IMR-90 (cell line): Measurements from ENCODE around the gene ATP23. TPM values are rescaled to one million over a fixed set of nuclear protein-coding genes. Genes with fewer than 3 reads are reported as not detected.

Experiments used
- ATAC-seq: fragments of 200-7000 bp; cut with Tn5 transposase; 2 replicates; pipeline ENCODE4 v1.9.1; 2020; ENCODE audit warnings: low read depth, mild to moderate bottlenecking, moderate library complexity
- BruUV-seq: library from RNA; stranded (reverse); fragments of 400-500 nt; replicated peaks from 2 replicates; lab custom pipeline; 2021; lab: Mats Ljungman, UMichigan
- CTCF ChIA-PET: fragments of 300-600 bp; formaldehyde crosslinking; extraction: SDS; loops from one replicate; lab custom pipeline; 2021; ENCODE audit warnings: antibody characterized with exemption; lab: Yijun Ruan, JAX
- POLR2A ChIA-PET: fragments of 300-600 bp; sonication (Branson Sonifier 250); formaldehyde crosslinking; loops from one replicate; lab custom pipeline; 2022; ENCODE audit warnings: antibody characterized with exemption; ENCODE audit not compliant: unreplicated experiment; lab: Charles Lee
- DNase-seq: peaks from one replicate; pipeline ENCODE4 v3.0.0; 2013
- H2AFZ ChIP-seq: replicated peaks from 2 replicates; pipeline ENCODE3; 2013; ENCODE audit warnings: low read length, mild to moderate bottlenecking; ENCODE audit not compliant: poor library complexity
- H2AK5ac ChIP-seq: 2 replicates; pipeline ENCODE4 v1.6.1; 2013; ENCODE audit warnings: low read depth, low read length, inconsistent platforms
- H2AK9ac ChIP-seq: replicated peaks from 2 replicates; pipeline ENCODE3; 2013; ENCODE audit warnings: mild to moderate bottlenecking, low read depth, low read length, moderate library complexity; ENCODE audit not compliant: poor library complexity
- H2BK120ac ChIP-seq: 2 replicates; pipeline ENCODE4 v1.6.1; 2013; ENCODE audit warnings: low read depth, low read length, inconsistent platforms
- H2BK15ac ChIP-seq: 3 replicates; pipeline ENCODE4 v1.6.1; 2013; ENCODE audit warnings: low read depth, low read length, inconsistent platforms
- H2BK20ac ChIP-seq: 2 replicates; pipeline ENCODE4 v1.6.1; 2013; ENCODE audit warnings: low read depth, mild to moderate bottlenecking, inconsistent platforms, low read length, moderate library complexity
- H2BK5ac ChIP-seq: 2 replicates; pipeline ENCODE4 v1.6.1; 2013; ENCODE audit warnings: mild to moderate bottlenecking, low read depth, low read length, inconsistent platforms; ENCODE audit not compliant: poor library complexity, severe bottlenecking
- H3K14ac ChIP-seq: replicated peaks from 2 replicates; pipeline ENCODE4 v1.6.1; 2013; ENCODE audit warnings: low read depth, low read length, inconsistent platforms
- H3K18ac ChIP-seq: 2 replicates; pipeline ENCODE4 v1.6.1; 2013; ENCODE audit warnings: low read depth, low read length, control low read depth
- H3K23ac ChIP-seq: 2 replicates; pipeline ENCODE4 v1.6.1; 2013; ENCODE audit warnings: low read depth, low read length, inconsistent platforms
- H3K27ac ChIP-seq: 2 replicates; pipeline ENCODE4 v1.5.1; 2013; ENCODE audit warnings: mild to moderate bottlenecking, control low read depth, low read length; ENCODE audit not compliant: insufficient read depth
- H3K27me3 ChIP-seq: 2 replicates; pipeline ENCODE4 v1.6.1; 2013; ENCODE audit warnings: low read length; ENCODE audit not compliant: control insufficient read depth, insufficient read depth
- H3K36me3 ChIP-seq: 2 replicates; pipeline ENCODE4 v1.6.1; 2013; ENCODE audit warnings: low read length, mixed read lengths; ENCODE audit not compliant: control insufficient read depth, insufficient read depth
- H3K4ac ChIP-seq: 2 replicates; pipeline ENCODE4 v1.6.1; 2013; ENCODE audit warnings: low read depth, low read length, inconsistent platforms
- H3K4me1 ChIP-seq: 2 replicates; pipeline ENCODE4 v1.6.1; 2013; ENCODE audit warnings: low read length, mixed read lengths; ENCODE audit not compliant: control insufficient read depth, insufficient read depth
- H3K4me2 ChIP-seq: 2 replicates; pipeline ENCODE4 v1.6.1; 2013; ENCODE audit warnings: low read depth, mild to moderate bottlenecking, control low read depth, low read length, moderate library complexity
- H3K4me3 ChIP-seq: 2 replicates; pipeline ENCODE4 v1.5.1; 2013; ENCODE audit warnings: low read depth, mild to moderate bottlenecking, control low read depth, low read length, moderate library complexity; ENCODE audit not compliant: insufficient read depth
- H3K56ac ChIP-seq: 2 replicates; pipeline ENCODE4 v1.6.1; 2013; ENCODE audit warnings: low read length, inconsistent platforms; ENCODE audit not compliant: insufficient read depth; ENCODE audit errors: extremely low read depth
- H3K79me1 ChIP-seq, 2 experiments: 2 replicates each; pipeline ENCODE4 v1.6.1; 2013; ENCODE audit warnings: low read length in 2 of 2, inconsistent platforms in 1 of 2, low read depth in 1 of 2
- H3K9ac ChIP-seq: 2 replicates; pipeline ENCODE4 v1.6.1; 2013; ENCODE audit warnings: low read depth, low read length, control low read depth
- H3K9me1 ChIP-seq: 2 replicates; pipeline ENCODE4 v1.6.1; 2013; ENCODE audit warnings: low read length, inconsistent platforms; ENCODE audit not compliant: insufficient read depth
- H3K9me3 ChIP-seq: 2 replicates; pipeline ENCODE4 v1.6.1; 2013; ENCODE audit warnings: low read length; ENCODE audit not compliant: control insufficient read depth, insufficient read depth
- H4K20me1 ChIP-seq: 2 replicates; pipeline ENCODE4 v1.6.1; 2013; ENCODE audit warnings: low read length, inconsistent platforms; ENCODE audit not compliant: insufficient read depth
- H4K5ac ChIP-seq: 2 replicates; pipeline ENCODE4 v1.6.1; 2013; ENCODE audit warnings: mild to moderate bottlenecking, low read depth, low read length, control low read depth
- H4K8ac ChIP-seq, 2 experiments: 2 replicates each; pipeline ENCODE4 v1.6.1; 2013; ENCODE audit warnings: low read depth in 2 of 2, low read length in 2 of 2, control low read depth in 1 of 2, inconsistent platforms in 1 of 2
- H4K91ac ChIP-seq: 2 replicates; pipeline ENCODE4 v1.6.1; 2013; ENCODE audit warnings: low read depth, low read length, inconsistent platforms; ENCODE audit not compliant: insufficient read depth
- BHLHE40 ChIP-seq: fragments of 150-350 bp; IDR thresholded peaks from 2 replicates; pipeline ENCODE4 v1.6.1; 2016; ENCODE audit warnings: mild to moderate bottlenecking, low read depth, low read length
- CEBPB ChIP-seq: IDR thresholded peaks from 2 replicates; pipeline ENCODE4 v1.6.1; 2012; ENCODE audit warnings: low read depth, low read length, improper control_type of control experiment
- CHD1 ChIP-seq: IDR thresholded peaks from 2 replicates; pipeline ENCODE4 v1.6.1; 2012; ENCODE audit warnings: low read depth, low read length, improper control_type of control experiment
- FOS ChIP-seq: fragments of 150-350 bp; IDR thresholded peaks from 2 replicates; pipeline ENCODE4 v1.6.1; 2016; ENCODE audit warnings: low read depth, low read length
- MAZ ChIP-seq: IDR thresholded peaks from 2 replicates; pipeline ENCODE4 v1.6.1; 2012; ENCODE audit warnings: low read depth, mild to moderate bottlenecking, low read length, improper control_type of control experiment, moderate library complexity, borderline replicate concordance
- MXI1 ChIP-seq: IDR thresholded peaks from 2 replicates; pipeline ENCODE4 v1.6.1; 2012; ENCODE audit warnings: low read depth, mild to moderate bottlenecking, low read length, moderate library complexity, borderline replicate concordance
- NFE2L2 ChIP-seq: fragments of 150-350 bp; IDR thresholded peaks from 2 replicates; pipeline ENCODE4 v1.6.1; 2016; ENCODE audit warnings: low read depth, mild to moderate bottlenecking, low read length
- SMC3 ChIP-seq: fragments of 150-350 bp; IDR thresholded peaks from 2 replicates; pipeline ENCODE4 v1.6.1; 2016; ENCODE audit warnings: low read depth, mild to moderate bottlenecking, antibody characterized with exemption, low read length, moderate library complexity
- WGBS, 2 experiments: methylation state at CpG; one replicate each; pipeline versions ENCODE4 v1.1.5 to v1.1.7; 2013; ENCODE audit warnings: missing lambda C conversion rate in 2 of 2; ENCODE audit not compliant: insufficient read length in 1 of 2; ENCODE audit errors: extremely low coverage in 2 of 2; 5-methylcytosine and 5-hydroxymethylcytosine counted together
- dilution Hi-C: fragments of 300-500 bp; cut with HindIII; formaldehyde crosslinking; loops from one replicate; pipeline ENCODE4 v1.14.3; 2018; ENCODE audit warnings: low sequenced_read_pairs; ENCODE audit not compliant: unreplicated experiment
- in situ Hi-C: fragments of 300-500 bp; cut with MboI; formaldehyde crosslinking; loops from 3 replicates; pipeline ENCODE4 v1.14.3; 2019; ENCODE audit warnings: low sequenced_read_pairs, inconsistent platforms, mixed read lengths
- intact Hi-C: fragments of 100-400 bp; cut with micrococcal nuclease; formaldehyde crosslinking; loops from 2 replicates; pipeline ENCODE4 v1.10.0; 2022
- polyA plus RNA-seq, 3 experiments: library from polyadenylated mRNA; depleted of rRNA; stranded (reverse); fragments of >200 nt; gene quantifications; 2 replicates each; pipeline ENCODE4 v1.2.3, GENCODE V29; 2012; ENCODE audit warnings: low replicate concordance in 1 of 3
- total RNA-seq: library from RNA; depleted of rRNA; stranded (reverse); fragments of >200 nt; gene quantifications from 2 replicates; pipeline ENCODE4 v1.2.3, GENCODE V29; 2012
- TF ChIP-seq, protein P1 (sequence below): fragments of 150-350 bp; IDR thresholded peaks from 2 replicates; pipeline ENCODE4 v1.6.1; 2016; ENCODE audit warnings: low read depth, mild to moderate bottlenecking, low read length, moderate library complexity, borderline replicate concordance
- TF ChIP-seq, protein P2 (sequence below): fragments of 150-350 bp; IDR thresholded peaks from 2 replicates; pipeline ENCODE4 v1.6.1; 2017; ENCODE audit warnings: mild to moderate bottlenecking, antibody characterized with exemption, low read length, low read depth

ATP23 gene
- total and polyA plus RNA-seq, 2 of the 4 experiments (the other 2 are of a cell fraction), result 6.4 to 7.2 TPM

DNA sequence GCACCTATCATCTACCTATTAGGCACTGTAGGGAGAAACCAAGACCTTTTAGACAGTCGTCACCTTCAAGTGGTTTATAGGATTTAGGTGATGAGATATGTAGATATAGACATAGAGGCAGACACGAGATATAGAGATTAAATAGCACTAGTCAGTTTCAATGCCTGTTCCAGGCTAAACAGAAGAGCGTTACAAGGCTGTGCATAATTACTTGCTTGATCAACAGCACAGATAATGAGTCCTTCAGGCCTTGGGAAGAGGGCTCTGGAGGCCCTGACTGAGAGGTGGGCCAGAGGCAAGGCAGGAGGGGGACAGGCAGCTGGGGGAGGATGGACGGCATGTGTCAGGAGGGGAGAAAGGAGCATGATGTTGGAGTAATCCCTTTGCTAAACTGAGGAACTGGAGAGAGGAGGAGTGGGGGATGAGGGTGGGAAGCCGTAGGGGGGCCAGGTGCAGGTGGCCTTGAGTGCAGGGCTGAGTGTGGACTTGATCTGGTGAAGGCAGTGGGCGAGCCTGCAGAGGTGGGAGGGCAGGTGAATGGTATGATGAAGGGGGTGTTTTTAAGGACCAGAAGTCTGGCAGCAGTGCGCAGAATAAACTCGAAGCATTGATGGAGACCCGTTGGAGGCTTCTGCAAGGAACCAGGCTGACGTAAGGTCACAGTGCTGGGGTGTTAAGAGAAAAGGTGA lies 43.9 kb upstream of the ATP23 start:
- POLR2A ChIA-PET, result interaction anchor here (0.6 to 3.2 kb wide), 6 partner anchors 32 to 565 kb away, joined by 3 to 24 read pairs (median 8); partner anchors contain the start of gene CTDSP2
- peak overlapping the region; percentile 96 for H2BK5ac ChIP-seq
- WGBS, 2 experiments, result 66% methylated on average over 8 of the region's 10 CpGs; no CpG with 5 or more reads in 1 of the 2 experiments
- peaks cover 22 to 50% of the 10 kb centered on the region in 2 experiments for H3K79me1 ChIP-seq
- peak overlapping the region; percentile 97; the same call in 2 of the 3 replicates for H2BK15ac ChIP-seq
- H3K9me3 ChIP-seq, result no peaks in the 10 kb centered on the region
- H3K14ac ChIP-seq, result peak overlapping the region; percentile 71
- peaks cover 31% of the 10 kb centered on the region for H3K9me1 ChIP-seq
- peak overlapping the region; percentile 93 for H2AK5ac ChIP-seq
- peak overlapping the region; percentile 93 for H2BK20ac ChIP-seq
- peak overlapping the region; percentile 60; the same call in 1 of the 2 replicates for H3K56ac ChIP-seq
- H4K20me1 ChIP-seq, result peaks cover 3% of the 10 kb centered on the region; the same call in 1 of the 2 replicates
- H3K23ac ChIP-seq, result peak overlapping the region; percentile 79
- DNase-seq (no peak), ATAC-seq (no peak)
- TF ChIP-seq BHLHE40 (no peak), SMC3 (no peak), MXI1 (no peak), CEBPB (no peak), NFE2L2 (no peak), CHD1 (no peak), MAZ (no peak), FOS (no peak)
- TF ChIP-seq, protein P1, sequence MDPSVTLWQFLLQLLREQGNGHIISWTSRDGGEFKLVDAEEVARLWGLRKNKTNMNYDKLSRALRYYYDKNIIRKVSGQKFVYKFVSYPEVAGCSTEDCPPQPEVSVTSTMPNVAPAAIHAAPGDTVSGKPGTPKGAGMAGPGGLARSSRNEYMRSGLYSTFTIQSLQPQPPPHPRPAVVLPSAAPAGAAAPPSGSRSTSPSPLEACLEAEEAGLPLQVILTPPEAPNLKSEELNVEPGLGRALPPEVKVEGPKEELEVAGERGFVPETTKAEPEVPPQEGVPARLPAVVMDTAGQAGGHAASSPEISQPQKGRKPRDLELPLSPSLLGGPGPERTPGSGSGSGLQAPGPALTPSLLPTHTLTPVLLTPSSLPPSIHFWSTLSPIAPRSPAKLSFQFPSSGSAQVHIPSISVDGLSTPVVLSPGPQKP, result no peak
- TF ChIP-seq, protein P2, sequence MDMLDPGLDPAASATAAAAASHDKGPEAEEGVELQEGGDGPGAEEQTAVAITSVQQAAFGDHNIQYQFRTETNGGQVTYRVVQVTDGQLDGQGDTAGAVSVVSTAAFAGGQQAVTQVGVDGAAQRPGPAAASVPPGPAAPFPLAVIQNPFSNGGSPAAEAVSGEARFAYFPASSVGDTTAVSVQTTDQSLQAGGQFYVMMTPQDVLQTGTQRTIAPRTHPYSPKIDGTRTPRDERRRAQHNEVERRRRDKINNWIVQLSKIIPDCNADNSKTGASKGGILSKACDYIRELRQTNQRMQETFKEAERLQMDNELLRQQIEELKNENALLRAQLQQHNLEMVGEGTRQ, result no peak
- H3K4ac ChIP-seq, result peak overlapping the region; percentile 97
- in situ Hi-C loops, result loop anchor here (10.0 kb wide), 1 partner anchor 53 kb away; the partner anchor contains the start of gene CTDSP2
- CTCF ChIA-PET, result interaction anchor here (0.5 to 2.9 kb wide), 12 partner anchors 8 to 94 kb away, joined by 3 to 14 read pairs (median 4); partner anchors contain the start of gene CTDSP2
- H2BK120ac ChIP-seq, result peak overlapping the region; percentile 93
- peak overlapping the region; percentile 96 for H4K91ac ChIP-seq
- H3K36me3 ChIP-seq, result no peaks in the 10 kb centered on the region
- dilution Hi-C loops, result no loop called here
- peak overlapping the region; percentile 88 for H3K4me2 ChIP-seq
- H4K8ac ChIP-seq, result peak overlapping the region; percentile 78 to 79
- H3K4me1 ChIP-seq, result peaks cover 53% of the 10 kb centered on the region
- peak overlapping the region; percentile 91 for H2AFZ ChIP-seq
- peak overlapping the region; percentile 96; the same call in 1 of the 2 replicates for H3K27ac ChIP-seq
- no TSS peak for BruUV-seq
- peak overlapping the region; percentile 96 for H3K18ac ChIP-seq
- H3K4me3 ChIP-seq, result no peak overlapping the region; the same call in 1 of the 2 replicates
- H4K5ac ChIP-seq, result peak overlapping the region; percentile 92
- intact Hi-C loops, result loop anchor here (2.0 kb wide), 1 partner anchor 53 kb away; no protein-coding TSS in a partner anchor
- no peaks in the 10 kb centered on the region for H3K27me3 ChIP-seq
- H3K9ac ChIP-seq, result peak overlapping the region; percentile 65
- peak overlapping the region; percentile 99 for H2AK9ac ChIP-seq
